Thoracic aorta endothelial cell (primary cell): ENCODE results near the gene SUSD5. TPM values are rescaled to one million over a fixed set of nuclear protein-coding genes. Genes with fewer than 3 reads are reported as not detected.

Source experiments
- small RNA-seq: library from RNA; depleted of rRNA; stranded (forward); fragments of <200 nt; gene quantifications from one replicate; pipeline ENCODE3, GENCODE V24; 2012
- total RNA-seq: library from RNA; depleted of rRNA; stranded (reverse); fragments of >200 nt; gene quantifications from 2 replicates; pipeline ENCODE4 v1.2.3, GENCODE V29; 2012

The SUSD5 gene
- 0.93 and 1.3 TPM in 2 replicates for total RNA-seq

GRCh38 chr3:33218446-33219174 lies at the start of gene SUSD5:
TSS of gene SUSD5 (minus strand) at chr3:33218810. CDS start at chr3:33218797, 13 bp downstream.

GRCh38 chr3:33113772-33114621 lies 104.6 kb downstream of the SUSD5 start, which contains the start of gene CRTAP:
TSS of gene CRTAP (plus strand) at chr3:33114014. CDS start at chr3:33114078, 64 bp downstream.

Small RNA genes within 50 kb of the gene (small RNA-seq; reads per million reads assigned to genes)
- not detected for gene AC123900.1
- gene RN7SL296P: not detected

Other genes starting within 250 kb of the SUSD5 start
- gene GLB1, start 121.7 kb downstream of the SUSD5 start, total RNA-seq: 49.5 and 51.3 TPM in 2 replicates
- gene TMPPE, start 121.7 kb downstream of the SUSD5 start, total RNA-seq: 9.6 and 11.0 TPM in 2 replicates
- 155 and 221 TPM in 2 replicates for gene CRTAP, start 104.8 kb downstream of the SUSD5 start, total RNA-seq
- 15.2 and 18.2 TPM in 2 replicates for gene FBXL2, start 58.6 kb upstream of the SUSD5 start, total RNA-seq
- 131 and 133 TPM in 2 replicates for gene UBP1, start 221.6 kb upstream of the SUSD5 start, total RNA-seq